HG02840 (cell line): Measurements from ENCODE around the gene TOMM6.

Experiments
- ATAC-seq: cut with Tn5 transposase; IDR thresholded peaks from one replicate; pipeline ENCODE4 v1.9.1; 2021; ENCODE audit warnings: mild to moderate bottlenecking, moderate library complexity, moderate number of reproducible peaks; ENCODE audit not compliant: unreplicated experiment, low FRiP score

TOMM6 gene

GRCh38 chr6:41818271-41819054, 31.0 kb downstream of the TOMM6 start:
- ATAC-seq: no peak

- ATAC-seq: no peak
These were observed 33.8 kb downstream of the TOMM6 start for GRCh38 chr6:41821266-41821665.

GRCh38 chr6:41822021-41822420, 34.5 kb downstream of the TOMM6 start:
- ATAC-seq: no peak

- ATAC-seq: no peak
These were observed 35.7 kb downstream of the TOMM6 start for GRCh38 chr6:41823178-41823577.

GRCh38 chr6:41824571-41825569, 37.4 kb downstream of the TOMM6 start:
- ATAC-seq: no peak

- ATAC-seq: no peak
These were observed 39.0 kb downstream of the TOMM6 start for GRCh38 chr6:41826343-41827022.

- ATAC-seq: no peak
These were observed 44.8 kb downstream of the TOMM6 start for GRCh38 chr6:41832263-41832662.

- ATAC-seq: no peak
These were observed 48.6 kb downstream of the TOMM6 start for GRCh38 chr6:41836022-41836659.

GRCh38 chr6:41836660-41837052, 49.2 kb downstream of the TOMM6 start:
- no peak for ATAC-seq
